Endothelial cell of umbilical vein (primary cell): ENCODE measurements around the gene SYNDIG1. TPM values are rescaled to one million over a fixed set of nuclear protein-coding genes. Genes with fewer than 3 reads are reported as not detected.

Source experiments
- BruUV-seq: library from RNA; stranded (reverse); fragments of 400-500 nt; replicated peaks from 2 replicates; lab custom pipeline; 2021; lab: Mats Ljungman, UMichigan
- CTCF ChIA-PET: fragments of 300-600, 350-600 bp; sonication (Branson Sonifier 250); formaldehyde crosslinking; loops from one replicate; lab custom pipeline; 2021; ENCODE audit warnings: antibody characterized with exemption, inconsistent platforms; lab: Charles Lee
- POLR2A ChIA-PET: fragments of 300-600, 350-600 bp; sonication (Branson Sonifier 250); formaldehyde crosslinking; loops from one replicate; lab custom pipeline; 2021; ENCODE audit warnings: antibody characterized with exemption, inconsistent platforms; lab: Charles Lee
- DNase-seq: peaks from one replicate; pipeline ENCODE4 v3.0.0-alpha.2; 2011; ENCODE audit warnings: low read depth, low spot score
- FAIRE-seq: peaks from 2 replicates; lab custom pipeline; 2011; peaks lifted over from hg19 to GRCh38; lab: Jason Lieb, UNC
- H2AFZ ChIP-seq: 2 replicates; pipeline ENCODE4 v1.6.0; 2012; ENCODE audit warnings: low read depth, low read length, control low read depth, inconsistent platforms
- H3K27ac ChIP-seq: 2 replicates; pipeline ENCODE4 v1.5.1; 2011; ENCODE audit warnings: low read depth, mild to moderate bottlenecking, control low read depth, low read length, moderate library complexity; ENCODE audit not compliant: insufficient read depth
- H3K27me3 ChIP-seq, 2 experiments: 2 replicates each; pipeline versions ENCODE4 v1.6.0 to v1.6.1; 2011; ENCODE audit warnings: low read length in 2 of 2, mixed read lengths in 1 of 2; ENCODE audit not compliant: control insufficient read depth in 2 of 2, insufficient read depth in 2 of 2
- H3K36me3 ChIP-seq, 2 experiments: 2 replicates in 1 of 2; 3 replicates in 1 of 2; pipeline ENCODE4 v1.5.1; 2011; ENCODE audit warnings: low read length in 2 of 2, mild to moderate bottlenecking in 1 of 2, moderate library complexity in 1 of 2; ENCODE audit not compliant: control insufficient read depth in 2 of 2, insufficient read depth in 2 of 2; ENCODE audit errors: extremely low read depth in 1 of 2
- H3K4me1 ChIP-seq: 3 replicates; pipeline ENCODE4 v1.5.1; 2011; ENCODE audit warnings: mild to moderate bottlenecking, low read length; ENCODE audit not compliant: control insufficient read depth, insufficient read depth; ENCODE audit errors: extremely low read depth
- H3K4me2 ChIP-seq: 2 replicates; pipeline ENCODE4 v1.6.1; 2011; ENCODE audit warnings: low read length, control low read depth, mixed read lengths; ENCODE audit not compliant: insufficient read depth
- H3K4me3 ChIP-seq, 3 experiments: fragments of 200-600 bp in 1 of 3; sonication (generic), shearing (Covaris generic) in 1 of 3; replicated peaks in 1 of 3; 2 replicates each; pipeline ENCODE4 v1.5.1; 2011 to 2016; ENCODE audit warnings: control low read depth in 3 of 3, low read length in 3 of 3, mild to moderate bottlenecking in 2 of 3, inconsistent platforms in 1 of 3, low read depth in 1 of 3, moderate library complexity in 1 of 3; ENCODE audit not compliant: insufficient read depth in 1 of 3
- H3K79me2 ChIP-seq: 2 replicates; pipeline ENCODE4 v1.6.0; 2012; ENCODE audit warnings: low read length, inconsistent platforms; ENCODE audit not compliant: control insufficient read depth, insufficient read depth
- H3K9ac ChIP-seq: replicated peaks from 2 replicates; pipeline ENCODE3; 2011; ENCODE audit warnings: low read length, control low read depth; ENCODE audit not compliant: insufficient read depth; ENCODE audit errors: extremely low read depth
- H3K9me1 ChIP-seq: replicated peaks from 3 replicates; pipeline ENCODE4 v1.6.0; 2011; ENCODE audit warnings: mild to moderate bottlenecking, low read length; ENCODE audit not compliant: control insufficient read depth, insufficient read depth; ENCODE audit errors: extremely low read depth
- H3K9me3 ChIP-seq: replicated peaks from 2 replicates; pipeline ENCODE4 v1.5.1; 2012; ENCODE audit warnings: low read length, inconsistent platforms; ENCODE audit not compliant: control insufficient read depth, insufficient read depth
- H4K20me1 ChIP-seq: replicated peaks from 2 replicates; pipeline ENCODE3; 2011; ENCODE audit warnings: mild to moderate bottlenecking, low read length; ENCODE audit not compliant: control insufficient read depth, insufficient read depth; ENCODE audit errors: extremely low read depth
- CTCF ChIP-seq, 2 donors: IDR thresholded peaks; 1 replicate in 1 of 2; 2 replicates in 1 of 2; pipeline ENCODE4 v1.5.1; 2011; ENCODE audit warnings: low read length in 2 of 2, mild to moderate bottlenecking in 2 of 2, moderate library complexity in 2 of 2, control low read depth in 1 of 2, inconsistent platforms in 1 of 2, low read depth in 1 of 2; ENCODE audit not compliant: insufficient read depth in 1 of 2; ENCODE audit errors: extremely low read depth in 1 of 2
- EZH2 ChIP-seq: IDR thresholded peaks from 2 replicates; pipeline ENCODE4 v1.6.1; 2012; ENCODE audit warnings: borderline replicate concordance, low read depth, mild to moderate bottlenecking, moderate library complexity, low read length, inconsistent platforms; ENCODE audit not compliant: severe bottlenecking
- FOS ChIP-seq: IDR thresholded peaks from 2 replicates; pipeline ENCODE4 v1.6.1; 2011; ENCODE audit warnings: mild to moderate bottlenecking, low read length, moderate library complexity, borderline replicate concordance; ENCODE audit not compliant: insufficient read depth
- GATA2 ChIP-seq: IDR thresholded peaks from 2 replicates; pipeline ENCODE4 v1.7.0; 2011; ENCODE audit warnings: low read depth, mild to moderate bottlenecking, moderate library complexity, mixed read lengths, low read length; ENCODE audit not compliant: insufficient read length, insufficient read depth
- JUN ChIP-seq: IDR thresholded peaks from 2 replicates; pipeline ENCODE4 v1.6.1; 2011; ENCODE audit warnings: borderline replicate concordance, low read depth; ENCODE audit not compliant: insufficient read length, insufficient read depth
- MYC ChIP-seq: IDR thresholded peaks from one replicate; pipeline ENCODE4 v1.6.1; 2011; ENCODE audit warnings: mild to moderate bottlenecking, low read depth, low read length
- POLR2A ChIP-seq: IDR thresholded peaks from 2 replicates; pipeline ENCODE4 v1.6.1; 2012; ENCODE audit warnings: low read depth, mild to moderate bottlenecking, control low read depth, low read length
- POLR2AphosphoS5 ChIP-seq: IDR thresholded peaks from 2 replicates; pipeline ENCODE4 v1.6.1; 2012; ENCODE audit warnings: low read depth, mild to moderate bottlenecking, control low read depth, low read length, moderate library complexity; ENCODE audit not compliant: insufficient read depth
- dilution Hi-C: fragments of 300-500 bp; cut with MboI; formaldehyde crosslinking; loops from one replicate; pipeline ENCODE4 v1.15.0; 2019; ENCODE audit warnings: low sequenced_read_pairs; ENCODE audit not compliant: extremely low pct_ligation_motif_present
- intact Hi-C: fragments of 100-400 bp; cut with micrococcal nuclease; formaldehyde crosslinking; loops from one replicate; pipeline ENCODE4 v1.10.0; 2022
- polyA plus RNA-seq, 4 experiments: library from polyadenylated mRNA; depleted of rRNA in 3 of 4; stranded (reverse) in 3 of 4; unstranded in 1 of 4; fragments of >200 nt; gene quantifications; 2 replicates each; pipeline versions ENCODE4 v1.2.1 to v1.2.3, GENCODE V29; 2011 to 2012; ENCODE audit warnings: missing spikeins in 1 of 4
- total RNA-seq: library from RNA; stranded (reverse); gene quantifications from 2 replicates; pipeline ENCODE4 v1.2.3, GENCODE V29; 2021
- TF ChIP-seq, protein P1 (sequence below): IDR thresholded peaks from 2 replicates; pipeline ENCODE4 v1.6.1; 2011; ENCODE audit not compliant: insufficient read depth, insufficient read length

SYNDIG1 gene
- total and polyA plus RNA-seq, 2 donors (not counting 3 experiments of a cell fraction or from before 2014, with no cell fraction given): not detected

DNA sequence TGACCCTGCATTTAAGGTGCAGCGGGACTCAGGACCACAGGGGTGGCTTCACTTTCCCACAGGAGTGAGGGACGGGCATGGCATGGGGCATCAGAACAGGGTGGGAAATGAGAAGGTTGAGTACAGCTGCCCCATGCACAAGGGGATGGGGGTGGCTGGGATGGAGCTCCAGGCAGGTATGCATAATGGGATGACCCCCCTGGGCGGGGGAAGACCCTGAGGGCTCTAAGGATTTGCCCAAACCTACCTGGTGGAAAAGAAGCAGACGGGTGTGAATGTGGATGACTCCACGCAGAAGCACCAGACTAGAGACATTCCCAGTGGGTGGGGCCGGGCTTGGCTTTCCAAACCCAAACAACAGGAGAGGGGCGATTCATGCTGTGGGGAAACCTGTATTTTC, 200.3 kb downstream of the SYNDIG1 start:
- Histone ChIP-seq H3K27ac (no peak overlapping the region), H3K9me3 (peaks cover 10% of the 10 kb centered on the region), H3K9ac (no peak overlapping the region), H3K79me2 (no peaks in the 10 kb centered on the region), H2AFZ (no peak overlapping the region), H3K36me3 (no peaks in the 10 kb centered on the region), H3K9me1 (no peaks in the 10 kb centered on the region), H4K20me1 (no peaks in the 10 kb centered on the region), H3K27me3 (no peaks in the 10 kb centered on the region), H3K4me1 (no peaks in the 10 kb centered on the region), H3K4me2 (no peak overlapping the region), H3K4me3 (no peak overlapping the region)
- POLR2A ChIA-PET: no interaction called here
- no TSS peak for BruUV-seq
- intact Hi-C loops: no loop called here
- CTCF ChIA-PET: no interaction called here
- dilution Hi-C loops: no loop called here
- DNase-seq: no peak
- TF ChIP-seq MYC (no peak), EZH2 (no peak), GATA2 (no peak), JUN (no peak), FOS (no peak), POLR2AphosphoS5 (no peak), CTCF (IDR thresholded peaks at IDR 0.05; ENCODE audit: extremely low read depth in 1 of 2, insufficient read depth in 1 of 2, low read depth in 1 of 2, low read length in 2 of 2) (no peak), POLR2A (no peak)
- TF ChIP-seq, protein P1, sequence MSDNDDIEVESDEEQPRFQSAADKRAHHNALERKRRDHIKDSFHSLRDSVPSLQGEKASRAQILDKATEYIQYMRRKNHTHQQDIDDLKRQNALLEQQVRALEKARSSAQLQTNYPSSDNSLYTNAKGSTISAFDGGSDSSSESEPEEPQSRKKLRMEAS: no peak
- no peak for FAIRE-seq
